Tibial nerve (tissue), 4 donors: ENCODE results near the gene ATP8A2. TPM values are rescaled to one million over a fixed set of nuclear protein-coding genes. Genes with fewer than 3 reads are reported as not detected.

Source experiments
- DNase-seq, 2 donors: peaks; one replicate each; pipeline ENCODE4 v3.0.0-alpha.2; 2019; ENCODE audit warnings: low spot score in 2 of 2
- H3K27ac ChIP-seq, 4 donors: fragments of 200-600 bp; sonication (generic) in 3 of 4; one replicate each; pipeline ENCODE4 v1.5.1; 2017 to 2019; ENCODE audit warnings: mild to moderate bottlenecking in 1 of 4
- H3K27me3 ChIP-seq, 2 donors: fragments of 200-600 bp; sonication (generic) in 1 of 2; one replicate each; pipeline versions ENCODE4 v1.5.1 to v1.6.0; 2017 to 2019
- H3K36me3 ChIP-seq, 3 donors: fragments of 200-600 bp; sonication (generic); one replicate each; pipeline ENCODE4 v1.5.1; 2018 to 2019
- H3K4me1 ChIP-seq, 4 donors: fragments of 200-600 bp; sonication (generic) in 3 of 4; one replicate each; pipeline ENCODE4 v1.5.1; 2017 to 2019
- H3K4me3 ChIP-seq, 4 donors: fragments of 200-600 bp; sonication (generic) in 3 of 4; one replicate each; pipeline ENCODE4 v1.5.1; 2017 to 2019; ENCODE audit warnings: mild to moderate bottlenecking in 1 of 4, moderate library complexity in 1 of 4
- H3K9me3 ChIP-seq, 4 donors: fragments of 200-600 bp; sonication (generic) in 3 of 4; one replicate each; pipeline ENCODE4 v1.5.1; 2017 to 2019
- CTCF ChIP-seq, 5 experiments: fragments of 200-600 bp in 3 of 5; fragments of 450-650 bp in 2 of 5; sonication (generic) in 3 of 5; IDR thresholded peaks; one replicate each; pipeline ENCODE4 v1.5.1; 2016 to 2019; ENCODE audit warnings: antibody characterized with exemption in 5 of 5, mild to moderate bottlenecking in 3 of 5, moderate library complexity in 2 of 5
- EP300 ChIP-seq, 2 donors: sonication (generic); formaldehyde crosslinking; IDR thresholded peaks; one replicate each; pipeline ENCODE4 v1.6.1; 2017; ENCODE audit warnings: antibody characterized with exemption in 2 of 2, mild to moderate bottlenecking in 1 of 2
- POLR2A ChIP-seq, 2 donors: fragments of 450-650 bp; IDR thresholded peaks; one replicate each; pipeline ENCODE4 v1.6.1; 2017; ENCODE audit warnings: antibody characterized with exemption in 2 of 2, mild to moderate bottlenecking in 2 of 2, moderate library complexity in 2 of 2
- WGBS, 2 donors: methylation state at CpG; one replicate each; pipeline ENCODE4 v1.1.5; 2018; 5-methylcytosine and 5-hydroxymethylcytosine counted together
- total RNA-seq, 4 donors: library from RNA; depleted of rRNA; stranded (reverse); fragments of >200 nt; gene quantifications; one replicate each; pipeline ENCODE4 v1.1.0, GENCODE V29; 2016

Gene ATP8A2
- total RNA-seq, 4 donors from 2014 or later, result 0.30 to 1.7 (median 0.61) TPM

DNA sequence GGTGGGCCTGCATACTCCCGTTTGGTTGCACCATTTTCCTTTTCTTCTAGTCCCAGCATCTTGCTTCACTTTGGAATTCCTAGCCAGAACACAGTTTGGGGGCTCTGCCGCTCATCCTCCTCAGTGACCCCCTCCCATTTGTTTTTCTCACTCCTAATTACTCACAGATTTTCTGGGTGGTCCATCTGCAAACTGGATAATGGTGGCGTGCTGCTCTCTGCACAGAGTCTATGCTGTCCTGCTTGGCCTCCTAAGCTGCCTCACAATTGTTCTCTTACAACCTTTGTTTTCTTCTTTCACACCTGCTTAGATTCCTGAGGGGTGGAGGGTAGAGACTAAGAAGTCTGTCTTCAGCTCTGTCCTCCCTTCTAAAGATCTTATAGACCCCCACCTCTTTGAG is 599.3 kb downstream of the ATP8A2 start:
- Histone ChIP-seq H3K27ac (no peak overlapping the region), H3K27me3 (no peaks in the 10 kb centered on the region), H3K4me1 (no peaks in the 10 kb centered on the region), H3K9me3 (no peaks in the 10 kb centered on the region), H3K36me3 (no peaks in the 10 kb centered on the region), H3K4me3 (no peak overlapping the region)
- WGBS, 2 donors, result 75 to 77% methylated on average over 3 of the region's 3 CpGs
- TF ChIP-seq POLR2A (IDR thresholded peaks at IDR 0.05) (no peak), CTCF (IDR thresholded peaks at IDR 0.05) (no peak), EP300 (IDR thresholded peaks at IDR 0.05) (no peak)
- no peak for DNase-seq

GRCh38 chr13:25971459-25972145 is 599.8 kb downstream of the ATP8A2 start:
- no peak overlapping the region for H3K4me3 ChIP-seq
- H3K9me3 ChIP-seq, result no peaks in the 10 kb centered on the region
- TF ChIP-seq POLR2A (IDR thresholded peaks at IDR 0.05) (no peak), EP300 (IDR thresholded peaks at IDR 0.05) (no peak), CTCF (IDR thresholded peaks at IDR 0.05) (no peak)
- WGBS, 2 donors, result 62 to 84% methylated on average over 5 of the region's 5 CpGs
- DNase-seq, result no peak
- H3K27ac ChIP-seq, result no peak overlapping the region
- H3K36me3 ChIP-seq, result no peaks in the 10 kb centered on the region
- no peaks in the 10 kb centered on the region for H3K4me1 ChIP-seq
- no peaks in the 10 kb centered on the region for H3K27me3 ChIP-seq

- H3K27ac ChIP-seq, result no peak overlapping the region
- no peak overlapping the region for H3K4me3 ChIP-seq
- H3K36me3 ChIP-seq, result no peaks in the 10 kb centered on the region
- 68 to 78% methylated on average over 12 to 13 of the region's 13 CpGs for WGBS, 2 donors
- no peaks in the 10 kb centered on the region for H3K27me3 ChIP-seq
- no peaks in the 10 kb centered on the region for H3K4me1 ChIP-seq
- TF ChIP-seq CTCF (IDR thresholded peaks at IDR 0.05), result no peak
- TF ChIP-seq EP300 (IDR thresholded peaks at IDR 0.05), result no peak
- H3K9me3 ChIP-seq, result no peaks in the 10 kb centered on the region
- no peak for DNase-seq
Measured at GRCh38 chr13:25973085-25973484, 601.3 kb downstream of the ATP8A2 start.

GRCh38 chr13:25973576-25973975 is 601.8 kb downstream of the ATP8A2 start:
- WGBS, 2 donors, result 61% methylated on average over 7 of the region's 7 CpGs
- TF ChIP-seq EP300 (IDR thresholded peaks at IDR 0.05), result no peak
- TF ChIP-seq POLR2A (IDR thresholded peaks at IDR 0.05), result no peak
- Histone ChIP-seq H3K4me3 (no peak overlapping the region), H3K36me3 (no peaks in the 10 kb centered on the region), H3K9me3 (no peaks in the 10 kb centered on the region), H3K27ac (no peak overlapping the region), H3K27me3 (no peaks in the 10 kb centered on the region), H3K4me1 (no peaks in the 10 kb centered on the region)
- no peak for DNase-seq

DNA sequence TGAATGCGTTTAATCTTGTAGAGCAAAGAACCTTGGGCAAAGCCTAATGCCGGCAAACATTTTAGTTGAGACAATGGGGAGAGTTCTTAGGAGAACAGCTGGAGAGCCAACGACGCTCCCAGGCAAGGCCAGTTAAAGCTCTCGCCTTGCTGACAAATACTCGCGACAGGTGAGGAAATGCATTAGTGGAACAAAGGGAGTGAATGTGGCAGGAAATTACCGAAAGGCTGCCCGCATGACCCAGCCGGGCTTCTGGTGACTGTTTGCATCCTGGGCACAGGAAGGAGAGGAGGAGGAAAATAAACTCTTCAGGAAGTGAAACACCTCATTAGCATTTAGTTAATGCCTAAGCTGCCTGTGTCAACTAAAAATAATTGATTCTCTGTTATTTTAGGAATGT is 605.4 kb downstream of the ATP8A2 start:
- 48 to 53% methylated on average over 10 of the region's 10 CpGs for WGBS, 2 donors
- Histone ChIP-seq H3K4me1 (no peaks in the 10 kb centered on the region), H3K9me3 (no peaks in the 10 kb centered on the region), H3K36me3 (no peaks in the 10 kb centered on the region), H3K27ac (no peak overlapping the region), H3K27me3 (no peaks in the 10 kb centered on the region), H3K4me3 (no peak overlapping the region)
- no peak for DNase-seq
- TF ChIP-seq EP300 (IDR thresholded peaks at IDR 0.05) (no peak), CTCF (IDR thresholded peaks at IDR 0.05) (no peak), POLR2A (IDR thresholded peaks at IDR 0.05) (no peak)
